ENCODE measurements around the gene VPS11.

Gene VPS11

DNA sequence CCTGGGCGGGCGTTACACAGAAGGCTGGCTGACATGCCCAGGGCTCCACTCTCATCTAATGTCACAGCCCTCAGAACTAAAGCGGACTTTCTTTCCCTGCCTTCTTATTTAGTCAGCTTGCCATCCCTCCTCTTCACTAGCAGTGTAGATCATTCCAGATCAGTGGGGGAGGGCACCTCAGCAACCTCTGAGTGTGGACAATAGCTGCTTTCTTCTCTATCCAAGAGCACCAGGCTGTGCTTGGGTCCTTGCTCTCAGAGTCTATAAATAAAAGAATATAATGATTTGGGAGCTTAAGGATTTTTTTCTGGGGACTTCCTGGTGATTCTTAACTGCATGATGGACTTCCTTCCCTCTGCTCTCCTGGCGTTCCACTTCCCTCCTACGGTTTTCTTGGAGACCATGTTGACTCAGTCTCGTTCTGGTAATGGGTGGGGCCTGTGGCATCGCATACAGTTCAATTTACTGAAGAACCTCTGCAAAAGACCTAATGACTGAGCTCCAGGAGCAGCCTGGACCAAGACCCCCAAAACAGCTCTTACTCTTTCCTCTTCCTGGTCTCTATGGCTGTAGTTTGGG lies 14.2 kb downstream of the VPS11 start:
- peak; percentile 97 for DNase-seq (ENCODE audit: low spot score)

DNA sequence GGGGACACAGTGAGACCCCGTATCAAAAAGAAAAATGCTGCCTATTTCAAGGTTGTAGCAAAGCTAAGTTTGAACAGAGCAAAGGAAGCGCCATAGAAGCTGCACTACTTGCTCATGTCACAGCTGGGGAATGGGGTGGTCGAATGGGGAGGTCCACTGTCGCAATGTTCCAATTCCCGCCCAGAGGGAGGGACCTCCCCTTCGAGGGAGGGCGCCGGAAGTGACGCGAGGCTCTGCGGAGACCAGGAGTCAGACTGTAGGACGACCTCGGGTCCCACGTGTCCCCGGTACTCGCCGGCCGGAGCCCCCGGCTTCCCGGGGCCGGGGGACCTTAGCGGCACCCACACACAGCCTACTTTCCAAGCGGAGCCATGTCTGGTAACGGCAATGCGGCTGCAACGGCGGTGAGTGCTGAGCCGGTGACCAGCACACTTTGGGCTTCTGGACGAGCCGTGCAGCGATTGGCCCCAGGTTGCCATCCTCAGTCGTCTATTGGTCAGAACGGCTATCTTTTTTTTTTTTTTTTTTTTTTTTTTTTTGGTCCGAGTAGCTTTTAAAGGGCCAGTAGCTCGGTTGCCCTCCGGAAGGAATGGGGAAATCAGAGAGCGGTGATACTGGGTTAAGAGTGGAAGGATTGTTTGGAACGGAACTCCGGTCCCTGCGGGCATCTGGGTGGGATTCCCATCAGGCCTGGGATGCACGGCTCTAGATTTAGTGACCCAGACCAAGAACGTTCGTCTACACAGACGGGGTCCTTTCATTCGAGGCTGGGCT lies 17.2 kb downstream of the VPS11 start, which contains the start of gene HMBS:
TSS of gene HMBS (plus strand) at position 219 of the 774 bp plus-strand sequence. CDS start at position 372, 153 bp downstream.
- DNase-seq (ENCODE audit: low spot score), result peak; percentile 98

DNA sequence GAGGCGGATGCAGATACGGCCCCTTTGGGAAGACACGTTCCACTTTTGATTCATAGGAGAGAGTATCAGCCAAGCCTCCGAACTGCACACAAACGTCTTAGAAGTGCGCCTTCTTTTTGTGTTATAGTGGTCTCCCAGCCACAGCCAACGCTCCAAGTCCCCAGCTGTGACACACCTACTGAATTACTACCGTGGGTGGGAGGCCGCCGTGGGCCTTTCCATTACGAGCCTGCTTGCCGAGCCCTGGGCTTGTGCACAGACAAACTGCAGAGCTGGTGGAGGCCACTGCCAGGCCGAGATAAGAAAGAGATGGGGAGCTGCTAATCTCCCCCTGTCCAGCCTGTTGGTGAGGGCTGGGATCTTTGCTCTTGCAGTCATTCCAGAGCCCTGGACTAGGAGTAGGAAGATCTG lies 17.8 kb downstream of the VPS11 start:
- no peak for DNase-seq (ENCODE audit: low spot score)

DNA sequence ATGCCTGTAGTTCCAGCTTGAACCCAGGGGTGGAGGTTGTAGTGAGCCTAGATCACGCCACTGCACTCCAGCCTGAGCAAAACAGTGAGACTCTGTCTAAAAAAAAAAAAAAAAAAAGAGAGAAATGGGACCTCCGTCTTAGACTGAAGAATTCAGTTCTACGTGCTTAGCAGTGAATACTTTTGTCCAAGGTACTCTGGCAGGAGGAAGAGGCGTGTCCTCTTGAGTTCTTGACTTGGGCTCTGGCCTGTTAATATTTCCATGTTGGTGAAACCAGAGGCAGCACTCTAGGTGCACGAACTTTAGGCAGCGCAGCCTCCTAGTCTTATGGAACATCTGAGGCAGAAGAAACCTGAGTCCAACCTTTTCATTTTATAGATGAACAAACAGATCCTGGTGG lies 19.5 kb downstream of the VPS11 start:
- no peak for DNase-seq (ENCODE audit: low spot score)

DNA sequence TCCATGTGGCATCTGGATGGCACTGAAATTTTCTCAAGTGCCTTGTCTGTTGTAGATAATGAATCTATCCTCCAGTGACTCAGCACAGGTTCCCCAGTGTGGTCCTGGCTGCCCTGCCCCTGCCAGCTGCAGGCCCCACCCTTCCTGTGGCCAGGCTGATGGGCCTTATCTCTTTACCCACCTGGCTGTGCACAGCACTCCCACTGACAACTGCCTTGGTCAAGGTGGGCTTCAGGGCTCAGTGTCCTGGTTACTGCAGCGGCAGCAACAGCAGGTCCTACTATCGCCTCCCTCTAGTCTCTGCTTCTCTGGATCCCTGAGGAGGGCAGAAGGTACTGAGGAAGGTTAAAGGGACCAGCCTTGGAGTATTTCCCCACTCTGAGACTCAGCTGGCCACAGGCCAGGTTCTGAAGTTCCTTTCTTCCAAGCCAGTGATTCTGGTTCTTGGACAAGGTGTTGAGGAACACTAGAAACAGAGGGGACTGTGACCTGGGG lies 20.2 kb downstream of the VPS11 start:
- DNase-seq (ENCODE audit: low spot score), result no peak

- DNase-seq (ENCODE audit: low spot score), result no peak
These were observed 20.8 kb downstream of the VPS11 start for GRCh38 chr11:119088406-119088805.

GRCh38 chr11:119089319-119089718 lies 21.7 kb downstream of the VPS11 start:
- no peak for DNase-seq (ENCODE audit: low spot score)

- no peak for DNase-seq (ENCODE audit: low spot score)
These were observed 23.6 kb downstream of the VPS11 start for GRCh38 chr11:119091178-119091577.

GRCh38 chr11:119091966-119092879 lies 24.6 kb downstream of the VPS11 start:
- DNase-seq (ENCODE audit: low spot score), result no peak

DNA sequence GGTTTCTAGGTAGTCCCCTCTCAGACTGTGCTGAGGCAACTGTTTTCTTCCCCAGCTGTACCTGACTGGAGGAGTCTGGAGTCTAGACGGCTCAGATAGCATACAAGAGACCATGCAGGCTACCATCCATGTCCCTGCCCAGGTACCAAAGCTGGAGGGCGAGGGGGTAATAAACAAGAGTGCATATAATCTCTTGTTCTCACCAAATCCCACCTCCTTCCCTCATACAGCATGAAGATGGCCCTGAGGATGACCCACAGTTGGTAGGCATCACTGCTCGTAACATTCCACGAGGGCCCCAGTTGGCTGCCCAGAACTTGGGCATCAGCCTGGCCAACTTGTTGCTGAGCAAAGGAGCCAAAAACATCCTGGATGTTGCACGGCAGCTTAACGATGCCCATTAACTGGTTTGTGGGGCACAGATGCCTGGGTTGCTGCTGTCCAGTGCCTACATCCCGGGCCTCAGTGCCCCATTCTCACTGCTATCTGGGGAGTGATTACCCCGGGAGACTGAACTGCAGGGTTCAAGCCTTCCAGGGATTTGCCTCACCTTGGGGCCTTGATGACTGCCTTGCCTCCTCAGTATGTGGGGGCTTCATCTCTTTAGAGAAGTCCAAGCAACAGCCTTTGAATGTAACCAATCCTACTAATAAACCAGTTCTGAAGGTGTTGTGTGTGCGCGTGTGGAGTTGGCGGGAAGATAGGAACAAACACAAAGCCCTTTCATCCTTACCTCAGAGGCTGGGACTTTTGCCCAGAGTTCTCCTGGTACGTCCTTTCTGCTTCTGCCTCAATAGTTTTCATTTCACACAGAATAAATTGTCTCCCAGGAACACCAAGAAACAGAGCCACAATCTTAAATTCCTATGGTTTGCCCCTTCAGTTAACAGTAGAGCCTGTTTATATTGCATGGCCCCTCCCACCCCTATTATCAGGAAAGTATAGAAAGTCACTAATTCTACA lies 25.5 kb downstream of the VPS11 start:
- DNase-seq (ENCODE audit: low spot score), result no peak

- no peak for DNase-seq (ENCODE audit: low spot score)
These were observed 26.6 kb downstream of the VPS11 start for GRCh38 chr11:119093942-119094815.

- DNase-seq (ENCODE audit: low spot score), result peak; percentile 80
These were observed 27.1 kb downstream of the VPS11 start for GRCh38 chr11:119094816-119095065.

- peak; percentile 100 for DNase-seq (ENCODE audit: low spot score)
These were observed 27.7 kb downstream of the VPS11 start for GRCh38 chr11:119095066-119095880.

GRCh38 chr11:119099711-119100110 lies 32.1 kb downstream of the VPS11 start:
- DNase-seq (ENCODE audit: low spot score), result no peak

DNA sequence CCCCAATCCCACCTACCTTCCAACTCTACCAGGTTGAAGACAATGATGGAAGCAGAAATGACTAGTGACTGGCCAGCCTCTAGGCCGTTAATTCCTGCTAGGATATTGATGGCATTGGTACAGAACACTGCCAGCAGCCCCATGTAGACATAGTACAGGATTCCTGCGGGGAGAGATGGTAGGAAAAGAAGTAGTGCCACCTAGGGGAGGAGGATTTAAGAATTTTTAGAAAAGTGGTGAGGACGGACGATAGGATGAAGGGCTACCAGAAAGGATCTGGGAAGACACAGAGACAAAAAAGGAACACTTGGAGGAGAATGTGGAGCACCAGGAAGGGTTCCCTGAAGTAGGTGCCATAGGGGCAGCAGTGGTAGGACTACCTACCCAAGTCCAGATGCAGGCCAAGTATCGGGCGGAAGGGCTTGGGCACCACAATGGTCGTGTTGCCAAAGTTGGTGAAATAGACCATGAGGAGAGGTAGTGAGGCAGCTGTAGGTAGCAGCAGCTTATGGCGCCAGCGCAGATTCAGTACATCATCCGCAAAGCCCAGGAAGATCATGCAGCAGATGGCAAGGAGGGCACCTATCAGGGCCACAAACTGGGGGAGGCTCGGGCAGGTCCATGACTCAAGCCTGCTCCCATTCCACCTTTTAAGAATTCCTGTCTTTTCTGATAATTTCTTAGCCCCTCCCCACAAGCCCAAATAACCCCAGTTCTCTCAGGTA lies 32.8 kb downstream of the VPS11 start:
- no peak for DNase-seq (ENCODE audit: low spot score)

GRCh38 chr11:119100994-119101758 lies 33.6 kb downstream of the VPS11 start:
- no peak for DNase-seq (ENCODE audit: low spot score)

DNA sequence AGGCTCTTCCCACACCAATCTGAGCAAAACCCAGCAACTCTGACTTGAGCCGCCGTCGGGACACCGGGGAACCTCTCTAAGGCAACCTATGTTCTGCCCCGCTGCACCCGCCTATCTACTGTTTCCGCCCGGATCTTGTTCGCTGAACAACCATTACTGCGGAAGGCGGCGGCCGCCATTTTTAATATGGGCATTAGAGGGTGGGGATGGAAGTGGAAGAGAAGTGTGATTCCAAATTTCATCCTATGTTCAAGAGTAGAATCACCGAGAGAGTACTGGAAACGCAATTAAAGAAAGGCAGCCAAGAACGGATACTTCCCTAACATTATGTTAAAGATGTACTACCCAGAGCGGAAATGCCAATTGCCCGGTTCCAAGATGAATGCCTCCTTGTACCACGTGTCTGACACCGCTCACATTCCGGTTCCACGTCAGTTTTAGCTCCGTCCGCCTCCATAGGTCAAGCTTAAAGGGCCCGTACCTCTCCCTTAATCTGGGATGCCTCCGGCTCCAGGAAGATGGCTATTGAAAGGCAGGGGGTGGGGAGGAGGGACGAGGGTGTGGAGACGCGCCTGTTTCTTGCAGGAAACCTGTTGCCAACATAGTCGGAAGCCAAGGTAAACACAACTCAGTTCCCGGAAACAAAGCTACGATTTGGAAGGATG lies 34.3 kb downstream of the VPS11 start, which contains the start of gene DPAGT1:
TSS of gene DPAGT1 (minus strand) at position 95 of the 665 bp plus-strand sequence. CDS start 198 bp downstream, outside the sequence.
- peak; percentile 98 for DNase-seq (ENCODE audit: low spot score)

Measured in pons (tissue), 1 donor.